HepG2 (cell line): ENCODE measurements around the gene ALG3. TPM values are rescaled to one million over a fixed set of nuclear protein-coding genes. Genes with fewer than 3 reads are reported as not detected.
A peak's percentile ranks its signal among the peaks of the same experiment; 100 is the strongest.

ENCODE experiments used
- ARNT ChIP-seq: fragments of 450-650 bp; IDR thresholded peaks from 2 replicates; pipeline ENCODE4 v1.6.1; 2017
- CENPX ChIP-seq: sonication (generic); formaldehyde crosslinking; IDR thresholded peaks from 2 replicates; pipeline ENCODE4 v1.9.0; 2021; ENCODE audit warnings: mild to moderate bottlenecking, missing genetic modification reagents, moderate library complexity
- FOXM1 ChIP-seq: sonication (generic); formaldehyde crosslinking; IDR thresholded peaks from 2 replicates; pipeline ENCODE4 v1.5.0; 2020; ENCODE audit warnings: missing genetic modification reagents
- HDAC1 ChIP-seq: sonication (generic); formaldehyde crosslinking; IDR thresholded peaks from 2 replicates; pipeline ENCODE4 v1.5.1; 2020; ENCODE audit warnings: mild to moderate bottlenecking, missing genetic modification reagents
- HNRNPUL1 ChIP-seq: fragments of 200-400 bp; formaldehyde crosslinking; IDR thresholded peaks from 2 replicates; pipeline ENCODE4 v1.6.1; 2017; ENCODE audit warnings: low read depth, mild to moderate bottlenecking, low read length, moderate library complexity
- IRF9 ChIP-seq: sonication (generic); formaldehyde crosslinking; IDR thresholded peaks from 2 replicates; pipeline ENCODE4 v1.8.0; 2022; ENCODE audit warnings: missing genetic modification reagents, mild to moderate bottlenecking, borderline replicate concordance
- PRDM15 ChIP-seq: sonication (generic); formaldehyde crosslinking; IDR thresholded peaks from 2 replicates; pipeline ENCODE4 v1.4.0; 2020; ENCODE audit warnings: missing genetic modification reagents
- REPIN1 ChIP-seq: sonication (generic); formaldehyde crosslinking; IDR thresholded peaks from 2 replicates; pipeline ENCODE4 v1.8.0; 2022; ENCODE audit warnings: missing genetic modification reagents, low read depth, mild to moderate bottlenecking, borderline replicate concordance
- SIX1 ChIP-seq: sonication (generic); formaldehyde crosslinking; IDR thresholded peaks from 2 replicates; pipeline ENCODE4 v1.4.0; 2020; ENCODE audit warnings: missing genetic modification reagents, borderline replicate concordance
- ZMYM2 ChIP-seq: sonication (generic); formaldehyde crosslinking; IDR thresholded peaks from 2 replicates; pipeline ENCODE4 v1.8.0; 2022; ENCODE audit warnings: mild to moderate bottlenecking, missing genetic modification reagents
- ZNF142 ChIP-seq: sonication (generic); formaldehyde crosslinking; IDR thresholded peaks from 2 replicates; pipeline ENCODE4 v1.4.0; 2020; ENCODE audit warnings: missing genetic modification reagents
- ZNF512B ChIP-seq: sonication (generic); formaldehyde crosslinking; IDR thresholded peaks from 2 replicates; pipeline ENCODE4 v1.5.1; 2020; ENCODE audit warnings: missing genetic modification reagents, mild to moderate bottlenecking, borderline replicate concordance
- ZNF557 ChIP-seq: sonication (generic); formaldehyde crosslinking; IDR thresholded peaks from 2 replicates; pipeline ENCODE4 v1.4.0; 2020; ENCODE audit warnings: missing genetic modification reagents
- ZNF564 ChIP-seq: sonication (generic); formaldehyde crosslinking; IDR thresholded peaks from 2 replicates; pipeline ENCODE4 v1.8.1; 2023; ENCODE audit warnings: mild to moderate bottlenecking, missing genetic modification reagents
- polyA plus RNA-seq, 8 experiments: library from polyadenylated mRNA; depleted of rRNA in 3 of 8; stranded (reverse) in 7 of 8; unstranded in 1 of 8; fragments of >200 nt; fragmentation: Illumina TruSeq in 4 of 8; extraction: Trizol in 4 of 8; gene quantifications; 2 replicates each; pipeline versions ENCODE4 v1.2.1 to v1.2.3, GENCODE V29; 2011 to 2016; ENCODE audit warnings: low read depth in 4 of 8, missing spikeins in 1 of 8, mixed read lengths in 1 of 8; ENCODE audit not compliant: insufficient read depth in 1 of 8
- total RNA-seq, 5 experiments: library from RNA; depleted of rRNA; stranded (reverse); fragments of >200 nt; fragmentation: Illumina TruSeq; extraction: Trizol; gene quantifications; 2 replicates each; pipeline ENCODE4 v1.2.3, GENCODE V29; 2016; ENCODE audit warnings: low read depth in 1 of 5

The ALG3 gene
- total and polyA plus RNA-seq, 2 of the 13 experiments (the other 11 are each of a cell fraction or from before 2014, with no cell fraction given): 46.6 to 57.1 TPM

GRCh38 chr3:184248454-184249411 lies at the start of gene ALG3 (continued):
- TF ChIP-seq ZNF564 (CRISPR knock-in tag) (peak; percentile 86; the same call in 1 of the 2 replicates), HNRNPUL1 (0 out of 2 replicates have a peak, but pooled peaks have one; percentile 52), ARNT (no peak), HDAC1 (CRISPR knock-in tag) (peak; percentile 16; the same call in 1 of the 2 replicates), ZMYM2 (CRISPR knock-in tag) (0 out of 2 replicates have a peak, but pooled peaks have one; percentile 8), CENPX (CRISPR knock-in tag) (no peak), PRDM15 (CRISPR knock-in tag) (peak; percentile 54), ZNF142 (CRISPR knock-in tag) (no peak), REPIN1 (CRISPR knock-in tag) (peak; percentile 86), IRF9 (CRISPR knock-in tag) (peak; percentile 96), ZNF512B (CRISPR knock-in tag) (peak; percentile 30; the same call in 1 of the 2 replicates), SIX1 (CRISPR knock-in tag) (no peak), FOXM1 (CRISPR knock-in tag) (0 out of 2 replicates have a peak, but pooled peaks have one; percentile 45), ZNF557 (peak; percentile 75; the same call in 1 of the 2 replicates)
